H1 (cell line): ENCODE results near the gene NRL. TPM values are rescaled to one million over a fixed set of nuclear protein-coding genes. Genes with fewer than 3 reads are reported as not detected.
A peak's percentile ranks its signal among the peaks of the same experiment; 100 is the strongest.

Experiments used
- CTCF ChIA-PET: fragments of 300-600 bp; sonication (Branson Sonifier 250); formaldehyde crosslinking; loops from one replicate; lab custom pipeline; 2021; ENCODE audit not compliant: partially characterized antibody; lab: Charles Lee
- POLR2A ChIA-PET: fragments of 300-600 bp; sonication (Branson Sonifier 250); formaldehyde crosslinking; loops from one replicate; lab custom pipeline; 2021; ENCODE audit warnings: inconsistent platforms; ENCODE audit not compliant: partially characterized antibody; lab: Charles Lee
- DNase-seq, 2 experiments: peaks; one replicate each; pipeline versions ENCODE4 v3.0.0 to v3.0.0-alpha.2; 2010 to 2022; ENCODE audit warnings: low spot score in 2 of 2, low read depth in 1 of 2, mixed read lengths in 1 of 2
- FAIRE-seq: peaks from 2 replicates; lab custom pipeline; 2011; peaks lifted over from hg19 to GRCh38; lab: Jason Lieb, UNC
- H2AFZ ChIP-seq: 2 replicates; pipeline ENCODE4 v1.8.1; 2012; ENCODE audit warnings: low read length, inconsistent platforms
- H2AK5ac ChIP-seq: 2 replicates; pipeline ENCODE4 v1.6.1; 2013; ENCODE audit warnings: low read depth, low read length
- H2BK120ac ChIP-seq: replicated peaks from 2 replicates; pipeline ENCODE3; 2013; ENCODE audit warnings: low read depth, low read length, inconsistent platforms
- H2BK12ac ChIP-seq: 2 replicates; pipeline ENCODE4 v1.6.1; 2013; ENCODE audit warnings: low read depth, low read length
- H2BK15ac ChIP-seq: 2 replicates; pipeline ENCODE4 v1.6.1; 2013; ENCODE audit warnings: low read length
- H2BK20ac ChIP-seq: 2 replicates; pipeline ENCODE4 v1.6.1; 2013; ENCODE audit warnings: low read length
- H2BK5ac ChIP-seq: 2 replicates; pipeline ENCODE4 v1.6.1; 2013; ENCODE audit warnings: low read depth, low read length
- H3K14ac ChIP-seq: 2 replicates; pipeline ENCODE4 v1.6.1; 2013; ENCODE audit warnings: inconsistent platforms; ENCODE audit not compliant: insufficient read length
- H3K18ac ChIP-seq: 2 replicates; pipeline ENCODE4 v1.6.1; 2013; ENCODE audit warnings: low read length; ENCODE audit errors: extremely low read depth
- H3K23ac ChIP-seq: 2 replicates; pipeline ENCODE4 v1.6.1; 2013; ENCODE audit warnings: inconsistent platforms; ENCODE audit not compliant: insufficient read length
- H3K23me2 ChIP-seq: 2 replicates; pipeline ENCODE4 v1.6.1; 2013; ENCODE audit warnings: low read depth, low read length
- H3K27ac ChIP-seq: 2 replicates; pipeline ENCODE4 v1.6.1; 2011; ENCODE audit warnings: low read depth, low read length, inconsistent platforms
- H3K27me3 ChIP-seq, 4 experiments: replicated peaks in 1 of 4; 1 replicate in 1 of 4; 2 replicates in 3 of 4; pipeline versions ENCODE4 v1.6.1 to v1.8.1; 2011 to 2013; ENCODE audit warnings: low read length in 3 of 4, mild to moderate bottlenecking in 3 of 4, inconsistent platforms in 2 of 4, mixed read lengths in 2 of 4, moderate library complexity in 1 of 4; ENCODE audit not compliant: control insufficient read depth in 3 of 4, insufficient read depth in 3 of 4; ENCODE audit errors: extremely low read depth in 1 of 4
- H3K36me3 ChIP-seq, 4 experiments: 2 replicates each; pipeline versions ENCODE4 v1.6.1 to v1.8.1; 2011 to 2013; ENCODE audit warnings: mild to moderate bottlenecking in 4 of 4, low read length in 3 of 4, moderate library complexity in 2 of 4, control low read depth in 1 of 4, inconsistent platforms in 1 of 4; ENCODE audit not compliant: insufficient read depth in 4 of 4, control insufficient read depth in 2 of 4
- H3K4ac ChIP-seq: replicated peaks from 2 replicates; pipeline ENCODE3; 2013; ENCODE audit warnings: low read length, low read depth, mixed read lengths, inconsistent platforms; ENCODE audit not compliant: insufficient read length
- H3K4me1 ChIP-seq, 4 experiments: replicated peaks in 1 of 4; 1 replicate in 1 of 4; 2 replicates in 3 of 4; pipeline versions ENCODE4 v1.6.1 to v1.8.1; 2011 to 2013; ENCODE audit warnings: low read length in 3 of 4, inconsistent platforms in 2 of 4, mixed read lengths in 1 of 4; ENCODE audit not compliant: insufficient read depth in 4 of 4, control insufficient read depth in 3 of 4
- H3K4me2 ChIP-seq, 2 experiments: 2 replicates each; pipeline versions ENCODE4 v1.6.1 to v1.8.1; 2011 to 2013; ENCODE audit warnings: low read depth in 2 of 2, low read length in 2 of 2, control low read depth in 1 of 2, inconsistent platforms in 1 of 2, mild to moderate bottlenecking in 1 of 2; ENCODE audit not compliant: insufficient read depth in 1 of 2
- H3K4me3 ChIP-seq, 4 experiments: fragments of 200-600, 300-600 bp in 1 of 4; sonication (generic), shearing (Covaris generic), sonication (Bioruptor Twin) in 1 of 4; 2 replicates each; pipeline versions ENCODE4 v1.5.1 to v1.8.1; 2011 to 2016; ENCODE audit warnings: low read length in 4 of 4, low read depth in 3 of 4, control low read depth in 2 of 4, inconsistent platforms in 2 of 4, mild to moderate bottlenecking in 2 of 4, mixed read lengths in 1 of 4, moderate library complexity in 1 of 4; ENCODE audit not compliant: insufficient read depth in 2 of 4; ENCODE audit errors: extremely low read depth in 1 of 4
- H3K56ac ChIP-seq: replicated peaks from 2 replicates; pipeline ENCODE3; 2013; ENCODE audit warnings: low read depth, mild to moderate bottlenecking, mixed read lengths, low read length, inconsistent platforms; ENCODE audit not compliant: insufficient read length
- H3K79me1 ChIP-seq: 2 replicates; pipeline ENCODE4 v1.6.1; 2013; ENCODE audit warnings: low read depth, low read length, control low read depth
- H3K79me2 ChIP-seq, 2 experiments: 2 replicates each; pipeline versions ENCODE4 v1.6.1 to v1.8.1; 2012 to 2013; ENCODE audit warnings: low read length in 2 of 2, mild to moderate bottlenecking in 2 of 2, inconsistent platforms in 1 of 2; ENCODE audit not compliant: insufficient read depth in 2 of 2, control insufficient read depth in 1 of 2
- H3K9ac ChIP-seq, 4 experiments: replicated peaks in 1 of 4; 1 replicate in 1 of 4; 2 replicates in 3 of 4; pipeline versions ENCODE4 v1.6.1 to v1.8.1; 2011 to 2013; ENCODE audit warnings: low read depth in 3 of 4, low read length in 3 of 4, control low read depth in 2 of 4, mild to moderate bottlenecking in 2 of 4, moderate library complexity in 2 of 4, inconsistent platforms in 1 of 4; ENCODE audit errors: extremely low read depth in 1 of 4
- H3K9me3 ChIP-seq, 2 experiments: 2 replicates each; pipeline versions ENCODE4 v1.6.1 to v1.8.1; 2012 to 2013; ENCODE audit warnings: mild to moderate bottlenecking in 2 of 2, moderate library complexity in 2 of 2, control low read depth in 1 of 2, inconsistent platforms in 1 of 2, low read depth in 1 of 2, low read length in 1 of 2, mixed read lengths in 1 of 2; ENCODE audit not compliant: insufficient read depth in 2 of 2
- H4K20me1 ChIP-seq, 2 experiments: replicated peaks in 1 of 2; 2 replicates each; pipeline versions ENCODE3 to v1.8.1; 2011 to 2013; ENCODE audit warnings: inconsistent platforms in 2 of 2, low read length in 2 of 2, mild to moderate bottlenecking in 1 of 2; ENCODE audit not compliant: insufficient read depth in 2 of 2, control insufficient read depth in 1 of 2
- H4K5ac ChIP-seq: 2 replicates; pipeline ENCODE4 v1.6.1; 2013; ENCODE audit warnings: low read length, low read depth, mixed read lengths, inconsistent platforms; ENCODE audit not compliant: insufficient read length
- H4K8ac ChIP-seq: 2 replicates; pipeline ENCODE4 v1.8.0; 2013; ENCODE audit warnings: mild to moderate bottlenecking, moderate library complexity, low read length, inconsistent platforms; ENCODE audit not compliant: insufficient read depth; ENCODE audit errors: extremely low read depth
- H4K91ac ChIP-seq: replicated peaks from 2 replicates; pipeline ENCODE3; 2013; ENCODE audit warnings: low read length, mixed read lengths, inconsistent platforms; ENCODE audit not compliant: insufficient read length
- CEBPB ChIP-seq: IDR thresholded peaks from 2 replicates; pipeline ENCODE4 v1.6.1; 2012; ENCODE audit warnings: low read depth, low read length
- CHD1 ChIP-seq: IDR thresholded peaks from 2 replicates; pipeline ENCODE4 v1.6.1; 2012; ENCODE audit warnings: low read depth, low read length, improper control_type of control experiment
- EP300 ChIP-seq, 2 experiments: IDR thresholded peaks; 1 replicate in 1 of 2; 2 replicates in 1 of 2; pipeline ENCODE4 v1.6.1; 2011 to 2012; ENCODE audit warnings: low read depth in 2 of 2, low read length in 2 of 2, mild to moderate bottlenecking in 2 of 2, borderline replicate concordance in 1 of 2, inconsistent platforms in 1 of 2, moderate library complexity in 1 of 2
- FOSL1 ChIP-seq: IDR thresholded peaks from 2 replicates; pipeline ENCODE4 v1.6.1; 2011; ENCODE audit warnings: mild to moderate bottlenecking, low read depth, low read length, moderate library complexity; ENCODE audit not compliant: insufficient read depth
- HDAC2 ChIP-seq, 2 experiments: fragments of 300-600 bp in 1 of 2; sonication (generic) in 1 of 2; IDR thresholded peaks; 2 replicates each; pipeline ENCODE4 v1.6.1; 2011 to 2012; ENCODE audit warnings: low read depth in 2 of 2, low read length in 2 of 2, mild to moderate bottlenecking in 2 of 2, moderate library complexity in 2 of 2, borderline replicate concordance in 1 of 2, inconsistent platforms in 1 of 2
- JUN ChIP-seq: IDR thresholded peaks from 2 replicates; pipeline ENCODE4 v1.6.1; 2011; ENCODE audit warnings: low read depth, mild to moderate bottlenecking, improper control_type of control experiment, low read length
- MAFK ChIP-seq: IDR thresholded peaks from 2 replicates; pipeline ENCODE4 v1.6.1; 2012; ENCODE audit warnings: low read depth, mild to moderate bottlenecking, improper control_type of control experiment, low read length
- NRF1 ChIP-seq: IDR thresholded peaks from 2 replicates; pipeline ENCODE4 v1.6.1; 2011; ENCODE audit warnings: mild to moderate bottlenecking, low read depth, low read length, improper control_type of control experiment
- RBBP5 ChIP-seq: IDR thresholded peaks from 2 replicates; pipeline ENCODE4 v1.7.1; 2012; ENCODE audit warnings: low read depth, mild to moderate bottlenecking, inconsistent platforms, low read length, moderate library complexity, borderline replicate concordance
- RFX5 ChIP-seq: IDR thresholded peaks from 2 replicates; pipeline ENCODE4 v1.6.1; 2011; ENCODE audit warnings: low read depth, low read length, improper control_type of control experiment, borderline replicate concordance
- SIRT6 ChIP-seq: IDR thresholded peaks from one replicate; pipeline ENCODE4 v1.7.1; 2012; ENCODE audit warnings: low read length, inconsistent platforms
- SP1 ChIP-seq: IDR thresholded peaks from 2 replicates; pipeline ENCODE4 v1.6.1; 2011; ENCODE audit warnings: low read depth, low read length
- SP4 ChIP-seq: IDR thresholded peaks from 2 replicates; pipeline ENCODE4 v1.6.1; 2012; ENCODE audit warnings: low read length, inconsistent platforms
- SRF ChIP-seq: IDR thresholded peaks from 2 replicates; pipeline ENCODE4 v1.6.1; 2011; ENCODE audit warnings: mild to moderate bottlenecking, low read depth, low read length, moderate library complexity
- WGBS, 2 experiments: shearing (Covaris generic) in 1 of 2; methylation state at CpG; one replicate each; pipeline versions ENCODE4 v1.1.6 to v1.1.7; 2013 to 2015; ENCODE audit warnings: low lambda C conversion rate in 2 of 2, mixed read lengths in 2 of 2, inconsistent platforms in 1 of 2, low coverage in 1 of 2, missing lambda C conversion rate in 1 of 2; ENCODE audit not compliant: insufficient replicate concordance in 2 of 2, insufficient coverage in 1 of 2, insufficient read length in 1 of 2; ENCODE audit errors: extremely low coverage in 1 of 2, missing lambda C conversion rate in 1 of 2; 5-methylcytosine and 5-hydroxymethylcytosine counted together
- polyA plus RNA-seq, 7 experiments: library from polyadenylated mRNA; depleted of rRNA in 3 of 7; stranded (reverse) in 5 of 7; unstranded in 2 of 7; fragments of >200 nt in 5 of 7; fragments of 200-250 nt in 2 of 7; gene quantifications; 1 replicate in 5 of 7; 2 replicates in 1 of 7; 4 replicates in 1 of 7; pipeline versions ENCODE4 v1.2.1 to v1.2.3, GENCODE V29; 2011 to 2013; ENCODE audit warnings: missing spikeins in 2 of 7, mixed read lengths in 2 of 7
- total RNA-seq: library from RNA; stranded (reverse); fragmentation: NEBNext Ultra II Directional; extraction: Animal tissue kit (Norgen Biotek cat#: 25700); gene quantifications from 2 replicates; pipeline ENCODE4 v1.2.1, GENCODE V29; 2021

Gene NRL
- total and polyA plus RNA-seq, 2 of the 8 experiments (the other 6 are each of a cell fraction or from before 2014, with no cell fraction given), result 1.1 to 2.2 TPM

- peaks cover 0 to 16% of the 10 kb centered on the region in 2 experiments for H4K20me1 ChIP-seq
- H2BK120ac ChIP-seq, result no peak overlapping the region
- H2AFZ ChIP-seq, result no peak overlapping the region
- FAIRE-seq (no peak), DNase-seq (no peak)
- no peak overlapping the region for H2AK5ac ChIP-seq
- H3K36me3 ChIP-seq, result peaks cover 15 to 38% (median 24%) of the 10 kb centered on the region in 4 experiments
- no peaks in the 10 kb centered on the region for H3K79me1 ChIP-seq
- H2BK5ac ChIP-seq, result 0 out of 2 replicates have a peak overlapping the region, but pooled peaks have one; percentile 16
- ChIA-PET POLR2A (interaction anchor here (1.1 to 7.6 kb wide), 17 partner anchors 8 to 157 kb away, joined by 3 to 93 read pairs (median 12); partner anchors contain the start of genes CHMP4A, EMC9, GMPR2 and NEDD8), CTCF (interaction anchor here (0.7 to 3.3 kb wide), 21 partner anchors 9 to 135 kb away, joined by 3 to 24 read pairs (median 5); partner anchors contain the start of genes DCAF11, NRL, PSME2 and RNF31)
- no peak overlapping the region for H3K23ac ChIP-seq
- peaks cover 0 to 10% (median 2%) of the 10 kb centered on the region in 4 experiments; a peak in 3 of 7 replicates for H3K4me1 ChIP-seq
- no peak overlapping the region for H3K14ac ChIP-seq
- H3K27me3 ChIP-seq, result no peaks in the 10 kb centered on the region
- H2BK20ac ChIP-seq, result no peak overlapping the region
- no peak overlapping the region for H3K4ac ChIP-seq
- H3K4me2 ChIP-seq, result no peak overlapping the region; a peak in 1 of 4 replicates
- no peak overlapping the region for H3K18ac ChIP-seq
- H2BK15ac ChIP-seq, result no peak overlapping the region
- H3K9ac ChIP-seq, result no peak overlapping the region; a peak in 1 of 7 replicates
- 0 out of 2 replicates have a peak overlapping the region, but pooled peaks have one; percentile 23 for H2BK12ac ChIP-seq
- no peaks in the 10 kb centered on the region for H3K79me2 ChIP-seq
- H3K4me3 ChIP-seq, result no peak overlapping the region
- H4K8ac ChIP-seq, result no peak overlapping the region
- no peak overlapping the region for H4K91ac ChIP-seq
- no peak overlapping the region for H3K27ac ChIP-seq
- WGBS, 2 experiments, result 95% methylated on average over 8 of the region's 8 CpGs; no CpG with 5 or more reads in 1 of the 2 experiments
- H4K5ac ChIP-seq, result no peak overlapping the region
- H3K23me2 ChIP-seq, result 0 out of 2 replicates have a peak, but pooled peaks cover 2% of the 10 kb centered on the region
- no peaks in the 10 kb centered on the region for H3K9me3 ChIP-seq
- no peak overlapping the region for H3K56ac ChIP-seq
- TF ChIP-seq RFX5, result no peak
- TF ChIP-seq CHD1, result no peak
- no peak for TF ChIP-seq SIRT6
- no peak for TF ChIP-seq NRF1
- TF ChIP-seq MAFK, result no peak
- no peak for TF ChIP-seq HDAC2 (IDR thresholded peaks at IDR 0.05; ENCODE audit: borderline replicate concordance in 1 of 2, low read depth in 2 of 2, low read length in 2 of 2)
- no peak for TF ChIP-seq SP1
- TF ChIP-seq SRF, result no peak
- TF ChIP-seq SP4, result no peak
- no peak for TF ChIP-seq JUN
- no peak for TF ChIP-seq EP300 (IDR thresholded peaks at IDR 0.05; ENCODE audit: borderline replicate concordance in 1 of 2, low read depth in 2 of 2, low read length in 2 of 2)
- TF ChIP-seq CEBPB, result no peak
- no peak for TF ChIP-seq RBBP5
- TF ChIP-seq FOSL1, result no peak
Measured at GRCh38 chr14:24162093-24162492, 47.3 kb upstream of the NRL start.
